ENCODE measurements around the gene OR2F2. TPM values are rescaled to one million over a fixed set of nuclear protein-coding genes. Genes with fewer than 3 reads are reported as not detected.

Gene OR2F2
- not detected for total RNA-seq
- long read RNA-seq = 0 reads

GRCh38 chr7:143934526-143935325 lies at the start of gene OR2F2:
Gene OR2F2, plus strand, starts transcription at chr7:143935233. Its CDS starts 0 bp downstream, at chr7:143935233.
- DNase-seq (ENCODE audit: low spot score) = no peak

DNA sequence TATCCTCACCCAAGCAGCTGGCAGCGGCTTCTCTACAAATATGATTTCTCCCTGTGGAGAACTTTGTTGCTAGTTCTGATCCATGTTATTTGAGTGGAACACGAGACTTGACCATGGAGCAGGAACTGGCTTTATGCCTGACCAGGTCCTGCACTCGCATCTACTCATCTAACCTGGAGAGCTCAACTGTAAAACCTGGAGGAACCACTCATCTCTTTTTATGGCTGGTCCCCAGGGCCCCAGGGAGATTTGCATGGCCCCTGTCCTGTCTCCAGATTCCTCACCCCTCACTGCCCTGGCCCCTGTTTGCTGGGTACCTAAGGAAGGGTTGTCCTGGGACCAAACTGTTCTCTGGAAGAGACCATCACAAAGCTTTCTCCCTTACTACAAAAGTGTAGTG lies 49.1 kb upstream of the OR2F2 start:
- no peak for DNase-seq (ENCODE audit: low spot score)

DNA sequence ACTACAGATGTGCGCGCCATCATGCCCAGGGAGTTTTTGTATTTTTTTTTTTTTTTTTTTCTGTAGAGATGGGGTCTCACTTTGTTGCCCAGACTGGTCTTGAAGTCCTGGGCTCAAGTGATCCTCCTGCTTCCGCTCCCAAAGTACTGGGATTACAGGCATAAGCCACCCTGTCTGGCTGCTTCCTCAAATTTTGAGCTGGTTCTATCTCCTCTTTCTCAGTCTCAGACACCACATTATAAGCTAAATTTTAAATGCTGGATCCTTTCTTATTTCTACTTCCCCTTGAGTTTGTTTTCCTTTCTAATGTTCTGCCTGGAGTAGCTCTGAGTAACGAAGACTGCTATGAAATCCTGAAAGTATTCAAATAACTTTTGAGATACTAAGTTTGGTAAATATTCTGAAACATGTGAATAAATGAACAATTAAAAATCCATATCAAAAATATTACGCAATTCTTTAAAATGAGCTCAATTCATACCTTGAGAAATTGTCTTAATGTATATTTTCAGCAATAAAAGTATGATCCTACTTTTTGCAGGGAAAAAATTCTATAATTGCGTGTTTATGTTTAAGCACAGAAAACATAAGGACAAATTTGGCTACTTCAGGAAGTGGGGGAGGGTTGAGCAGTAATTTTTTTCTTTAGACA lies 48.1 kb upstream of the OR2F2 start:
- no peak for DNase-seq (ENCODE audit: low spot score)

- no peak for DNase-seq (ENCODE audit: low spot score)
Observed at GRCh38 chr7:143889068-143889467, 46.0 kb upstream of the OR2F2 start.

GRCh38 chr7:143890558-143890957 lies 44.5 kb upstream of the OR2F2 start:
- DNase-seq (ENCODE audit: low spot score) = no peak

DNA sequence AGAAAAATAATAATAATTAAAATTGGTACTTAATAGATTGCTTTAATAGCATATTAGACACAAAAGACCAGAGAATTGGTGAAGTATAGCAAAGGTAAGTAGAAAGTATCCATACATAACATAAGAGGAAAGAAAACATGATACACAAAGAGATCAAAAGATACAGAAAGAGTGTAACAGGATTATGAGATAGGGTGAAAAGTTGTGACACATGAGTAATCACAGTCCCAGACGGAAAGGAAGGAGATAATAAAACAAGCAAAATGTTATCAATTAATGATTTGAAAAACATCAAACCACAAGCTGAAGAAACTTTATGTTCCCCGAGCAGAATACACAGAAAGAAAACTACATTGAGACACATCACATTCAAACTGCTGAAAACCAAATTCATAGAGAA lies 43.6 kb upstream of the OR2F2 start:
- DNase-seq (ENCODE audit: low spot score) = no peak

DNA sequence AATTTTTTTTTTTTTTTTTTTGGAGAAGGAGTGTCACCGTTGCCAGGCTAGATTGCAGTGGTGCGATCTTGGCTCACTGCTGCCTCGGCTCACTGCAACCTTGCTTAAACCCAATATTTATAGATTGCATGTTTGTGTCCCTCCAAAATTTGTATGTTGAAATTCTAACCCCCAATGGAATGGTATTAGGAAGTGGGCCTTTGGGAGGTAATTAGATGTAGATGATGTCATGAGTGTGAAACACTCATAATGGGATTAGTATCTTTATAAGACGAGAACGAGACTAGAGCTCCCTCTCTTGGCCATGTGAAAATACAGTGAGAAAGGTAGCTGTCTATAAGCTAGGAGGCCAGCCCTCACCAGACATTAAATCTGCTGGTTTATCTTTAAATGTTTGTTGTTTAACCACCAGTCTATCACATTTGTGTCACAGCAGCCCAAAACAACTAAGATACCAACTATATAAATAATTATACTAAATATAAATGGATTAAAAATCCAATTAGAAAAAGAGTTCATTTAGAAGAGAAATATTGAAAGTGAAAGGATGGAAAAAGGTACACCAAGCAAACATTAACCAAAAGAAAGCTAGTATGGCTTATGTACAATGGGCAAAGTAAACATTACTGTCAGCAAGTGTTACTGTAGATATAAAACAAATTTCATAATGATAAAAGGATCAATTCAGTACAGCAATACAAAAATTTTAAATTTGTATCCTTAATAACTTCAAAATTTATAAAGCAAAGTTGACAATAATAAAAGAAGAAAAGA lies 42.3 kb upstream of the OR2F2 start:
- no peak for DNase-seq (ENCODE audit: low spot score)

- DNase-seq (ENCODE audit: low spot score) = no peak
Observed at GRCh38 chr7:143896667-143897066, 38.4 kb upstream of the OR2F2 start.

GRCh38 chr7:143898810-143899209 lies 36.2 kb upstream of the OR2F2 start:
- no peak for DNase-seq (ENCODE audit: low spot score)

GRCh38 chr7:143900230-143900766 lies 34.7 kb upstream of the OR2F2 start:
- DNase-seq (ENCODE audit: low spot score) = no peak

DNA sequence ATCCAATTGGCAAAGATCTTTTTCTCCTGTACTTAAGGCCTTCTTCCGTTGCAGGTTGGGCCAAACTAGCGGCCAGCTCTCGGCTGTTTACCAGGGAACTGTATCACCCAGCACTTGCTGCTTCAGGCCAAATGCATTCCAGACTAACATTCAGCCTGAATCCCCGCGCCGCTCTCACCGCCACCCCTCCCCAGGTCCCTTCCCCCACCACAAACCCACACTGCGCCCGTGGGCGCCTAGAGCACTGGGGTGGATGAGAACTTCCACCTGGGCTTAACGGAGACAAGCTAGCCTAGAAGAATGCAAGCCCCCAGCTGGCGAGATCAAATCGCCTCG lies 33.7 kb upstream of the OR2F2 start:
- DNase-seq (ENCODE audit: low spot score) = no peak

GRCh38 chr7:143901668-143902331 lies 33.2 kb upstream of the OR2F2 start, which contains the start of gene TCAF1:
Gene TCAF1, minus strand, starts transcription at chr7:143902176. Its CDS starts 25,568 bp downstream, at chr7:143876608.
- peak; percentile 97 for DNase-seq (ENCODE audit: low spot score)

- no peak for DNase-seq (ENCODE audit: low spot score)
Observed at GRCh38 chr7:143902332-143902899, 32.6 kb upstream of the OR2F2 start.

- no peak for DNase-seq (ENCODE audit: low spot score)
Observed at GRCh38 chr7:143905509-143905908, 29.5 kb upstream of the OR2F2 start.

DNA sequence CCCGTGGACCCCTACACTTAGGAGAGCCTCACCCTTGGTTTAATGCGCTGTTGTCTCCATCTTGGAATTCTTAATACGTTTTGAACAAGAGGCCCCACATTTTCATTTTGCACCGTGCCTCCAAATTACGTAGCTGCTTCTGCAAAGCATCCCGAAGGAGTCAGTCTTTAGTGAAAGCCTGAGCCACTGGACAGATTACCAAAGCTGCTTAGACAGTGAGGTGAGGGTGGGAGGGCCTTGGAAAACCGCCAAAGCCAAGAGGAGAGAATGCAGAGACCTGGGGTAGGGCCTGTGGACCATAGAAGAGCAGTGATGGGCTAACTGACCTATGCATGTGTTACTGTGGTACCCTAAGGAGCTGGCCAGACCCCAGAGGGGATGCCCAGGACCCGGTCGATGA lies 28.9 kb upstream of the OR2F2 start:
- DNase-seq (ENCODE audit: low spot score) = no peak

DNA sequence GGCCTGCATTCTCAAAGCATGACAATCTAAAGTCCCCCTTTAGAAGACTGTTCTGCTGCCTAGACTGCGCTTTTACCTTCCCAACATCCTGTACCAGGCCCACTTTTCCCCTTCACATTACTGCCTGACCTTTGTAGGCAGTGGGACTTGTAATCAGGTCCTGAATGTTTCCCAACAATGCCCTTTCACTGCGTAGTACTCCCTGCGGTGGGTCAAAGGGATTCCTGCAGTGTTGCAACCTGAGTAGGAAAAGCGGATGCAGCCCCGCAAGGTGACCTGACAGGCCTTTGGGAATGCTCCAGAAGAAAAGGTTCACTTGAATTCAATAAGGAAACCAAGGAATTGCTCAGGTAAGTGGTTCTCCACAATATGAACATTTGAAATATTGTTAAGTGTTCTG lies 28.1 kb upstream of the OR2F2 start:
- DNase-seq (ENCODE audit: low spot score) = no peak

GRCh38 chr7:143908120-143908519 lies 26.9 kb upstream of the OR2F2 start:
- no peak for DNase-seq (ENCODE audit: low spot score)

GRCh38 chr7:143909863-143910262 lies 25.2 kb upstream of the OR2F2 start:
- DNase-seq (ENCODE audit: low spot score) = no peak

DNA sequence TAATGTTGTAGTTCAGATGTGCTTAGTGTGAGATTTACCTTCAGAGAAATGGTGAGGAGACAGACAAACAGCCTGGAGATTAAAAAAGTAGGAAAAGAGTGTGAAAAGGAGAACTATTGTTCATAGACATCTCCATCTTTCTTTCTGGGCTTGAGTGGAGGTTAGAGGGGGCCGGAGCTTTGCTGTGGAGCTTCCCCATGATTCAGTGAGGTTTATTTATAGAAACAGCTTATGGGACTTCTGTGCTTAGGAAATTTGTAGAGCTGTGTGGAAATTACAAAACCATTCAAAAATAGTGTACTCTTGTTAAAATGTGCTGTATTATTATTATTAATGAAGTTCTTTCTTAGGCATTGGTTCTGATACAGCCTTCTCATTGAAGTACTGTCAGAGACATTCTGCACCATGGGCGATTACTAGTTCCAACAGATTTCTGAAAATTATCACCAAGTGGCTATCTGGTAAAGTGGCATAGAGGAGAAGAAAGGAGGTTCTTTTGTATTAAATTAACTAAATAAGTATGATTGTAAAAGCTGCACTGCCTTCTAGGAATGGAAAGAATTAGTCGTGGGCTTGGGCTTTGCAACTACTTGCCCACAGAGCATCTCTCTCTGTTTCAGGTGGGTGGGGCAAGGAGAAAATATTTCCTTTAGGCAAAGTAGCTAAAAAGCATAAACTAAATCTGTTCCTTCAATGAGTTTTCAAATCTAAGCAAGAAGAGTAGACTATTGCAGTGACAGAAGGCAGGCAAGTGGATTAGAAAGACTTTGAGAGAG lies 24.4 kb upstream of the OR2F2 start:
- no peak for DNase-seq (ENCODE audit: low spot score)

Measured in mesenteric fat pad (tissue), 1 donor.